BLaER1 (cell line): ENCODE data around the gene GGCX.
"Not testable (repeated sequence)": the region's sequence is repeated elsewhere in the genome, so short reads cannot be mapped to it uniquely, and the experiment has no call there.

ENCODE experiments used
- H3K27ac ChIP-seq: shearing (Covaris generic); formaldehyde crosslinking; 2 replicates; pipeline ENCODE4 v1.8.1; 2022
- H3K27me3 ChIP-seq: shearing (Covaris generic); formaldehyde crosslinking; 2 replicates; pipeline ENCODE4 v1.8.1; 2022
- H3K36me3 ChIP-seq: shearing (Covaris generic); formaldehyde crosslinking; 2 replicates; pipeline ENCODE4 v1.8.1; 2022
- H3K4me1 ChIP-seq: shearing (Covaris generic); formaldehyde crosslinking; 2 replicates; pipeline ENCODE4 v1.8.1; 2022
- H3K4me2 ChIP-seq: shearing (Covaris generic); formaldehyde crosslinking; 2 replicates; pipeline ENCODE4 v1.8.1; 2022
- H3K4me3 ChIP-seq: shearing (Covaris generic); formaldehyde crosslinking; 2 replicates; pipeline ENCODE4 v1.8.1; 2022
- H3K9ac ChIP-seq: shearing (Covaris generic); formaldehyde crosslinking; 2 replicates; pipeline ENCODE4 v1.8.1; 2022
- H3K9me3 ChIP-seq: shearing (Covaris generic); formaldehyde crosslinking; 2 replicates; pipeline ENCODE4 v1.8.1; 2022
- H4K20me1 ChIP-seq: shearing (Covaris generic); formaldehyde crosslinking; 2 replicates; pipeline ENCODE4 v1.8.1; 2022
- Cebpa-rat ChIP-seq: shearing (Covaris generic); IDR thresholded peaks from 2 replicates; pipeline ENCODE4 v1.8.1; 2022

Gene GGCX

GRCh38 chr2:85594715-85595300, 33.5 kb upstream of the GGCX start:
- Histone ChIP-seq H3K9ac (peak overlapping the region; percentile 92), H3K9me3 (no peaks in the 10 kb centered on the region), H3K27ac (peak overlapping the region; percentile 88), H4K20me1 (peaks cover 33% of the 10 kb centered on the region; the same call in 1 of the 2 replicates), H3K4me2 (peak overlapping the region; percentile 91), H3K36me3 (peaks cover 63% of the 10 kb centered on the region), H3K27me3 (no peaks in the 10 kb centered on the region), H3K4me1 (peaks cover 42% of the 10 kb centered on the region), H3K4me3 (peak overlapping the region; percentile 95)
- no peak for TF ChIP-seq Cebpa-rat

- Histone ChIP-seq H3K36me3 (peaks cover 45% of the 10 kb centered on the region), H3K4me2 (no peak overlapping the region), H3K9ac (no peak overlapping the region), H3K4me1 (peaks cover 60% of the 10 kb centered on the region), H4K20me1 (peaks cover 36% of the 10 kb centered on the region; the same call in 1 of the 2 replicates), H3K27me3 (no peaks in the 10 kb centered on the region), H3K9me3 (no peaks in the 10 kb centered on the region), H3K4me3 (no peak overlapping the region), H3K27ac (no peak overlapping the region)
- no peak for TF ChIP-seq Cebpa-rat
Observed at GRCh38 chr2:85593023-85593422, 31.7 kb upstream of the GGCX start.

- H4K20me1 ChIP-seq = peaks cover 33% of the 10 kb centered on the region; the same call in 1 of the 2 replicates
- not testable (repeated sequence) for H3K9me3 ChIP-seq, H3K4me3 ChIP-seq, H3K27me3 ChIP-seq, H3K4me2 ChIP-seq, H3K9ac ChIP-seq, H3K27ac ChIP-seq
- peaks cover 38% of the 10 kb centered on the region for H3K36me3 ChIP-seq
- H3K4me1 ChIP-seq = peaks cover 64% of the 10 kb centered on the region
Observed at GRCh38 chr2:85592299-85592698, 31.0 kb upstream of the GGCX start.

GRCh38 chr2:85591563-85591962, 30.3 kb upstream of the GGCX start:
- no peak overlapping the region for H3K9ac ChIP-seq
- peaks cover 31% of the 10 kb centered on the region for H3K36me3 ChIP-seq
- H3K9me3 ChIP-seq = no peaks in the 10 kb centered on the region
- TF ChIP-seq Cebpa-rat = no peak
- H3K27me3 ChIP-seq = no peaks in the 10 kb centered on the region
- H3K4me1 ChIP-seq = peaks cover 64% of the 10 kb centered on the region
- H3K4me2 ChIP-seq = no peak overlapping the region
- H3K4me3 ChIP-seq = no peak overlapping the region
- H4K20me1 ChIP-seq = peaks cover 26% of the 10 kb centered on the region; the same call in 1 of the 2 replicates
- H3K27ac ChIP-seq = no peak overlapping the region

- no peak for TF ChIP-seq Cebpa-rat
- Histone ChIP-seq H3K36me3 (peaks cover 30% of the 10 kb centered on the region), H4K20me1 (peaks cover 20% of the 10 kb centered on the region; the same call in 1 of the 2 replicates), H3K27ac (no peak overlapping the region), H3K4me1 (peaks cover 64% of the 10 kb centered on the region), H3K9ac (no peak overlapping the region), H3K9me3 (no peaks in the 10 kb centered on the region), H3K27me3 (no peaks in the 10 kb centered on the region), H3K4me3 (no peak overlapping the region), H3K4me2 (peak overlapping the region; percentile 46; the same call in 1 of the 2 replicates)
Observed at GRCh38 chr2:85590950-85591349, 29.7 kb upstream of the GGCX start.

GRCh38 chr2:85589982-85590791, 28.9 kb upstream of the GGCX start:
- Histone ChIP-seq H3K9ac (no peak overlapping the region), H3K27ac (no peak overlapping the region), H4K20me1 (peaks cover 18% of the 10 kb centered on the region; the same call in 1 of the 2 replicates), H3K27me3 (no peaks in the 10 kb centered on the region), H3K4me3 (no peak overlapping the region), H3K4me2 (peak overlapping the region; percentile 46), H3K36me3 (peaks cover 30% of the 10 kb centered on the region), H3K4me1 (peaks cover 72% of the 10 kb centered on the region), H3K9me3 (no peaks in the 10 kb centered on the region)
- TF ChIP-seq Cebpa-rat = no peak

GRCh38 chr2:85589181-85589580, 27.9 kb upstream of the GGCX start:
- Histone ChIP-seq H3K9me3 (no peaks in the 10 kb centered on the region), H3K36me3 (peaks cover 30% of the 10 kb centered on the region), H3K27me3 (no peaks in the 10 kb centered on the region), H3K27ac (no peak overlapping the region), H3K4me2 (peak overlapping the region; percentile 99), H3K4me3 (no peak overlapping the region), H3K4me1 (peaks cover 68% of the 10 kb centered on the region), H3K9ac (peak overlapping the region; percentile 49; the same call in 1 of the 2 replicates), H4K20me1 (peaks cover 18% of the 10 kb centered on the region; the same call in 1 of the 2 replicates)
- TF ChIP-seq Cebpa-rat = no peak

GRCh38 chr2:85588645-85589044, 27.4 kb upstream of the GGCX start:
- Histone ChIP-seq H3K4me2 (peak overlapping the region; percentile 99), H3K9ac (peak overlapping the region; percentile 49), H3K27ac (peak overlapping the region; percentile 70), H3K27me3 (no peaks in the 10 kb centered on the region), H3K36me3 (peaks cover 30% of the 10 kb centered on the region), H3K4me3 (no peak overlapping the region), H3K4me1 (peaks cover 68% of the 10 kb centered on the region), H3K9me3 (no peaks in the 10 kb centered on the region), H4K20me1 (peaks cover 18% of the 10 kb centered on the region; the same call in 1 of the 2 replicates)
- no peak for TF ChIP-seq Cebpa-rat

- peak overlapping the region; percentile 49 for H3K9ac ChIP-seq
- peak; percentile 46; the same call in 1 of the 2 replicates for TF ChIP-seq Cebpa-rat
- peak overlapping the region; percentile 70 for H3K27ac ChIP-seq
- peaks cover 18% of the 10 kb centered on the region; the same call in 1 of the 2 replicates for H4K20me1 ChIP-seq
- no peaks in the 10 kb centered on the region for H3K9me3 ChIP-seq
- no peak overlapping the region for H3K4me3 ChIP-seq
- peak overlapping the region; percentile 99 for H3K4me2 ChIP-seq
- H3K4me1 ChIP-seq = peaks cover 72% of the 10 kb centered on the region
- H3K27me3 ChIP-seq = no peaks in the 10 kb centered on the region
- peaks cover 28% of the 10 kb centered on the region for H3K36me3 ChIP-seq
Observed at GRCh38 chr2:85588236-85588635, 26.9 kb upstream of the GGCX start.

GRCh38 chr2:85585781-85586105, 24.4 kb upstream of the GGCX start:
- Histone ChIP-seq H3K4me3 (peak overlapping the region; percentile 75), H3K36me3 (peaks cover 5% of the 10 kb centered on the region; the same call in 1 of the 2 replicates), H3K4me2 (peak overlapping the region; percentile 99), H4K20me1 (peaks cover 10% of the 10 kb centered on the region; the same call in 1 of the 2 replicates), H3K4me1 (peaks cover 93% of the 10 kb centered on the region), H3K9me3 (no peaks in the 10 kb centered on the region), H3K27ac (peak overlapping the region; percentile 89), H3K9ac (peak overlapping the region; percentile 83), H3K27me3 (no peaks in the 10 kb centered on the region)
- no peak for TF ChIP-seq Cebpa-rat
